ENCODE results near the gene CA12. TPM values are rescaled to one million over a fixed set of nuclear protein-coding genes. Genes with fewer than 3 reads are reported as not detected.

The CA12 gene
- total RNA-seq, 1 experiment from 2014 or later: 0.97 TPM

DNA sequence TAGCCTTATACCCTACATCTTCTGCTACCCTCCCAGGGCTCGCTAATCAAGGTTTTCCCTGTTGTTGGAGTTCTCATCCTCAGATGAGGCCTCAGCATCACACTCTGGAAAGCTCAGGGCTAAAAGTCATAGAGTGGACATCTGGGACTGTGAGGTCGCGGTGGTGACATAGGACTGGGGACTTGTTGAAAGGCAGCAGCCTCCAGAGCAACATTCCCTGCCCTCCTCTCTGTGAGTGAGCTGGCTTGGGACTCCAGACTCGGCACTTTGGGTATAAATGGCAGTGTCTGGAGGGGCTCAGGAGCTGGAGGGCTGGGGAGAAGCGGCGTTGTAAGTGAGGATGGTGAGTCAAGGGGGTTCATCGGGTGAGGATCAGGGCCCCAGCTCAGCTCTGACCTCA, 2.7 kb downstream of the CA12 start:
- no TSS peak for BruUV-seq (replicated peaks)
- intact Hi-C loops (cut with micrococcal nuclease; ENCODE audit: unreplicated experiment): no loop called here
- no peak overlapping the region for H3K27ac ChIP-seq (ENCODE audit: low read depth, low read length, poor library complexity, severe bottlenecking)
- no peak for DNase-seq (ENCODE audit: low spot score)
- TF ChIP-seq, protein P1, sequence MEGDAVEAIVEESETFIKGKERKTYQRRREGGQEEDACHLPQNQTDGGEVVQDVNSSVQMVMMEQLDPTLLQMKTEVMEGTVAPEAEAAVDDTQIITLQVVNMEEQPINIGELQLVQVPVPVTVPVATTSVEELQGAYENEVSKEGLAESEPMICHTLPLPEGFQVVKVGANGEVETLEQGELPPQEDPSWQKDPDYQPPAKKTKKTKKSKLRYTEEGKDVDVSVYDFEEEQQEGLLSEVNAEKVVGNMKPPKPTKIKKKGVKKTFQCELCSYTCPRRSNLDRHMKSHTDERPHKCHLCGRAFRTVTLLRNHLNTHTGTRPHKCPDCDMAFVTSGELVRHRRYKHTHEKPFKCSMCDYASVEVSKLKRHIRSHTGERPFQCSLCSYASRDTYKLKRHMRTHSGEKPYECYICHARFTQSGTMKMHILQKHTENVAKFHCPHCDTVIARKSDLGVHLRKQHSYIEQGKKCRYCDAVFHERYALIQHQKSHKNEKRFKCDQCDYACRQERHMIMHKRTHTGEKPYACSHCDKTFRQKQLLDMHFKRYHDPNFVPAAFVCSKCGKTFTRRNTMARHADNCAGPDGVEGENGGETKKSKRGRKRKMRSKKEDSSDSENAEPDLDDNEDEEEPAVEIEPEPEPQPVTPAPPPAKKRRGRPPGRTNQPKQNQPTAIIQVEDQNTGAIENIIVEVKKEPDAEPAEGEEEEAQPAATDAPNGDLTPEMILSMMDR (conservative IDR thresholded peaks at IDR 0.05; ENCODE audit: low read depth, low read length): no peak
- no peak for TF ChIP-seq EZH2 (IDR thresholded peaks at IDR 0.05; ENCODE audit: borderline replicate concordance, low read depth, low read length, poor library complexity, severe bottlenecking)
- peaks cover 8% of the 10 kb centered on the region for H3K27me3 ChIP-seq (replicated peaks; ENCODE audit: insufficient read depth, low read depth, low read length, poor library complexity)
- H3K36me3 ChIP-seq (ENCODE audit: insufficient read depth, low read length, poor library complexity, severe bottlenecking): no peaks in the 10 kb centered on the region
- peaks cover 20% of the 10 kb centered on the region for H3K4me1 ChIP-seq (ENCODE audit: insufficient read depth, low read length, poor library complexity, severe bottlenecking)
- ChIA-PET POLR2A (ENCODE audit: low non-redundant PET) (interaction anchor here (0.6 to 0.7 kb wide), 2 partner anchors 43 to 726 kb away, joined by 3 to 4 read pairs; no protein-coding TSS in a partner anchor), CTCF (no interaction called here)
- H3K9me3 ChIP-seq (ENCODE audit: low read depth, low read length, poor library complexity, severe bottlenecking): no peaks in the 10 kb centered on the region
- no peak overlapping the region for H3K4me3 ChIP-seq (ENCODE audit: low read depth, low read length, poor library complexity, severe bottlenecking)

GRCh38 chr15:63374686-63375520, 6.7 kb downstream of the CA12 start:
- no TSS peak for BruUV-seq (replicated peaks)
- no peaks in the 10 kb centered on the region for H3K9me3 ChIP-seq (ENCODE audit: low read depth, low read length, poor library complexity, severe bottlenecking)
- no peak for TF ChIP-seq EZH2 (IDR thresholded peaks at IDR 0.05; ENCODE audit: borderline replicate concordance, low read depth, low read length, poor library complexity, severe bottlenecking)
- TF ChIP-seq, protein P1 (conservative IDR thresholded peaks at IDR 0.05; ENCODE audit: low read depth, low read length): no peak
- H3K27ac ChIP-seq (ENCODE audit: low read depth, low read length, poor library complexity, severe bottlenecking): no peak overlapping the region
- intact Hi-C loops (cut with micrococcal nuclease; ENCODE audit: unreplicated experiment): no loop called here
- H3K4me3 ChIP-seq (ENCODE audit: low read depth, low read length, poor library complexity, severe bottlenecking): no peak overlapping the region
- CTCF ChIA-PET: interaction anchor here (0.5 kb wide), 1 partner anchor 211 kb away, joined by 5 read pairs; no protein-coding TSS in a partner anchor
- no peaks in the 10 kb centered on the region for H3K36me3 ChIP-seq (ENCODE audit: insufficient read depth, low read length, poor library complexity, severe bottlenecking)
- no peaks in the 10 kb centered on the region for H3K27me3 ChIP-seq (replicated peaks; ENCODE audit: insufficient read depth, low read depth, low read length, poor library complexity)
- H3K4me1 ChIP-seq (ENCODE audit: insufficient read depth, low read length, poor library complexity, severe bottlenecking): peaks cover 21% of the 10 kb centered on the region
- POLR2A ChIA-PET (ENCODE audit: low non-redundant PET): no interaction called here
- peak; percentile 73 for DNase-seq (ENCODE audit: low spot score)

GRCh38 chr15:63373866-63374548, 7.6 kb downstream of the CA12 start:
- H3K4me3 ChIP-seq (ENCODE audit: low read depth, low read length, poor library complexity, severe bottlenecking): no peak overlapping the region
- H3K4me1 ChIP-seq (ENCODE audit: insufficient read depth, low read length, poor library complexity, severe bottlenecking): peaks cover 21% of the 10 kb centered on the region
- H3K9me3 ChIP-seq (ENCODE audit: low read depth, low read length, poor library complexity, severe bottlenecking): no peaks in the 10 kb centered on the region
- no peak for DNase-seq (ENCODE audit: low spot score)
- intact Hi-C loops (cut with micrococcal nuclease; ENCODE audit: unreplicated experiment): no loop called here
- TF ChIP-seq, protein P1 (conservative IDR thresholded peaks at IDR 0.05; ENCODE audit: low read depth, low read length): no peak
- no peak for TF ChIP-seq EZH2 (IDR thresholded peaks at IDR 0.05; ENCODE audit: borderline replicate concordance, low read depth, low read length, poor library complexity, severe bottlenecking)
- H3K36me3 ChIP-seq (ENCODE audit: insufficient read depth, low read length, poor library complexity, severe bottlenecking): no peaks in the 10 kb centered on the region
- no peak overlapping the region for H3K27ac ChIP-seq (ENCODE audit: low read depth, low read length, poor library complexity, severe bottlenecking)
- no peaks in the 10 kb centered on the region for H3K27me3 ChIP-seq (replicated peaks; ENCODE audit: insufficient read depth, low read depth, low read length, poor library complexity)
- ChIA-PET CTCF (no interaction called here), POLR2A (ENCODE audit: low non-redundant PET) (no interaction called here)
- BruUV-seq (replicated peaks): no TSS peak

All from A673 (cell line).